ENCODE measurements around the gene WDR33.
A peak's percentile ranks its signal among the peaks of the same experiment; 100 is the strongest.

The WDR33 gene

GRCh38 chr2:127705391-127706065, 105.4 kb downstream of the WDR33 start:
- no peak for DNase-seq (ENCODE audit: extremely low spot score)
- POLR2A ChIA-PET: no interaction called here
- TF ChIP-seq CTCF (IDR thresholded peaks at IDR 0.05; ENCODE audit: control extremely low read depth, extremely low read depth, low read depth, missing control alignments): no peak
- CTCF ChIA-PET: interaction anchor here (1.0 to 2.2 kb wide), 3 partner anchors 9 to 57 kb away, joined by 3 to 16 read pairs (median 3); no protein-coding TSS in a partner anchor

- ChIA-PET CTCF (interaction anchor here (0.9 to 2.2 kb wide), 5 partner anchors 9 to 153 kb away, joined by 3 to 16 read pairs (median 4); partner anchors contain the start of gene POLR2D), POLR2A (no interaction called here)
- DNase-seq (ENCODE audit: extremely low spot score): no peak
- TF ChIP-seq CTCF (IDR thresholded peaks at IDR 0.05; ENCODE audit: control extremely low read depth, extremely low read depth, low read depth, missing control alignments): no peak
These were observed 106.2 kb downstream of the WDR33 start for GRCh38 chr2:127704641-127705390.

- DNase-seq (ENCODE audit: extremely low spot score): no peak
- CTCF ChIA-PET: interaction anchor here (1.4 to 2.2 kb wide), 3 partner anchors 11 to 112 kb away, joined by 5 to 16 read pairs (median 5); no protein-coding TSS in a partner anchor
- POLR2A ChIA-PET: no interaction called here
- TF ChIP-seq CTCF (IDR thresholded peaks at IDR 0.05; ENCODE audit: control extremely low read depth, extremely low read depth, low read depth, missing control alignments): no peak
These were observed 107.7 kb downstream of the WDR33 start for GRCh38 chr2:127703282-127703681.

GRCh38 chr2:127702395-127703009, 108.5 kb downstream of the WDR33 start:
- DNase-seq (ENCODE audit: extremely low spot score): no peak
- no peak for TF ChIP-seq CTCF (IDR thresholded peaks at IDR 0.05; ENCODE audit: control extremely low read depth, extremely low read depth, low read depth, missing control alignments)
- ChIA-PET CTCF (interaction anchor here (0.8 to 1.7 kb wide), 6 partner anchors 23 to 165 kb away, joined by 3 to 5 read pairs (median 3); no protein-coding TSS in a partner anchor), POLR2A (no interaction called here)

GRCh38 chr2:127701651-127702394, 109.1 kb downstream of the WDR33 start:
- CTCF ChIA-PET: interaction anchor here (0.8 to 1.7 kb wide), 6 partner anchors 24 to 164 kb away, joined by 3 to 5 read pairs (median 3); no protein-coding TSS in a partner anchor
- POLR2A ChIA-PET: interaction anchor here (1.0 to 1.4 kb wide), 2 partner anchors 26 to 110 kb away, joined by 3 to 4 read pairs; no protein-coding TSS in a partner anchor
- TF ChIP-seq CTCF (IDR thresholded peaks at IDR 0.05; ENCODE audit: control extremely low read depth, extremely low read depth, low read depth, missing control alignments): peak; percentile 22
- DNase-seq (ENCODE audit: extremely low spot score): peak; percentile 79
